ENCODE results near the gene DND1. TPM values are rescaled to one million over a fixed set of nuclear protein-coding genes. Genes with fewer than 3 reads are reported as not detected.
A peak's percentile ranks its signal among the peaks of the same experiment; 100 is the strongest.
"Not testable (repeated sequence)": the region's sequence is repeated elsewhere in the genome, so short reads cannot be mapped to it uniquely, and the experiment has no call there.

Gene DND1
- total and polyA plus RNA-seq, 2 experiments from 2014 or later: 0.14 to 0.22 TPM

- H3K79me2 ChIP-seq (ENCODE audit: insufficient read depth): peaks cover 83% of the 10 kb centered on the region
- peak; percentile 54 for DNase-seq
Observed at GRCh38 chr5:140647042-140647419, 26.3 kb downstream of the DND1 start.

GRCh38 chr5:140642718-140643117 lies 30.7 kb downstream of the DND1 start:
- H2AFZ ChIP-seq: no peak overlapping the region
- peak overlapping the region; percentile 37 for H3K27ac ChIP-seq
- H3K79me2 ChIP-seq (ENCODE audit: insufficient read depth): peaks cover 58% of the 10 kb centered on the region
- no peaks in the 10 kb centered on the region for H3K36me3 ChIP-seq (ENCODE audit: low read depth)
- H3K9ac ChIP-seq: no peak overlapping the region
- WGBS, 2 experiments (ENCODE audit: low coverage in 1 of 2, low lambda C conversion rate in 2 of 2, missing lambda C conversion rate in 2 of 2): 21 to 26% methylated on average over 3 of the region's 3 CpGs
- TF ChIP-seq EZH2phosphoT487 (IDR thresholded peaks at IDR 0.05; ENCODE audit: insufficient read depth, low read depth) (no peak), EZH2 (IDR thresholded peaks at IDR 0.05; ENCODE audit: insufficient read depth, poor library complexity, severe bottlenecking) (no peak)
- H3K4me1 ChIP-seq (ENCODE audit: insufficient read depth): peaks cover 7% of the 10 kb centered on the region; the same call in 1 of the 2 replicates
- H3F3A ChIP-seq (ENCODE audit: insufficient read depth): no peaks in the 10 kb centered on the region
- H3K27me3 ChIP-seq (replicated peaks; ENCODE audit: insufficient read depth): no peaks in the 10 kb centered on the region
- H3K4me3 ChIP-seq: no peak overlapping the region
- in situ Hi-C loops (cut with MboI): no loop called here
- H3K9me2 ChIP-seq (ENCODE audit: insufficient read depth): no peaks in the 10 kb centered on the region
- H4K20me1 ChIP-seq (ENCODE audit: insufficient read depth): no peaks in the 10 kb centered on the region
- H3K4me2 ChIP-seq (ENCODE audit: unreplicated experiment): no peak overlapping the region
- H3K9me3 ChIP-seq (ENCODE audit: low read depth): no peaks in the 10 kb centered on the region
- DNase-seq: peak; percentile 67

More at GRCh38 chr5:140647042-140647419, 26.3 kb downstream of the DND1 start:
- Histone ChIP-seq H3K4me1 (ENCODE audit: insufficient read depth) (peaks cover 14% of the 10 kb centered on the region), H3K9ac (peak overlapping the region; percentile 93), H3K27me3 (replicated peaks; ENCODE audit: insufficient read depth) (no peaks in the 10 kb centered on the region), H3K9me3 (ENCODE audit: low read depth) (no peaks in the 10 kb centered on the region), H2AFZ (peak overlapping the region; percentile 85), H3K27ac (peak overlapping the region; percentile 82), H3K4me3 (peak overlapping the region; percentile 84), H3K36me3 (ENCODE audit: low read depth) (peaks cover 22% of the 10 kb centered on the region), H4K20me1 (ENCODE audit: insufficient read depth) (no peaks in the 10 kb centered on the region), H3F3A (ENCODE audit: insufficient read depth) (no peaks in the 10 kb centered on the region), H3K9me2 (ENCODE audit: insufficient read depth) (no peaks in the 10 kb centered on the region), H3K4me2 (ENCODE audit: unreplicated experiment) (peak overlapping the region; percentile 88)
- in situ Hi-C loops (cut with MboI): no loop called here
- TF ChIP-seq EZH2phosphoT487 (IDR thresholded peaks at IDR 0.05; ENCODE audit: insufficient read depth, low read depth) (no peak), EZH2 (IDR thresholded peaks at IDR 0.05; ENCODE audit: insufficient read depth, poor library complexity, severe bottlenecking) (no peak)
- WGBS, 2 experiments (ENCODE audit: low coverage in 1 of 2, low lambda C conversion rate in 2 of 2, missing lambda C conversion rate in 2 of 2): 1% methylated on average over 27 of the region's 27 CpGs

- H3K36me3 ChIP-seq (ENCODE audit: low read depth): no peaks in the 10 kb centered on the region
- peaks cover 7% of the 10 kb centered on the region; the same call in 1 of the 2 replicates for H3K4me1 ChIP-seq (ENCODE audit: insufficient read depth)
- no peaks in the 10 kb centered on the region for H3K9me2 ChIP-seq (ENCODE audit: insufficient read depth)
- H3F3A ChIP-seq (ENCODE audit: insufficient read depth): no peaks in the 10 kb centered on the region
- H3K9ac ChIP-seq: no peak overlapping the region
- no peak for DNase-seq
- no peak overlapping the region for H2AFZ ChIP-seq
- no peak overlapping the region for H3K4me3 ChIP-seq
- H3K79me2 ChIP-seq (ENCODE audit: insufficient read depth): peaks cover 50% of the 10 kb centered on the region
- H3K4me2 ChIP-seq (ENCODE audit: unreplicated experiment): no peak overlapping the region
- no peaks in the 10 kb centered on the region for H3K9me3 ChIP-seq (ENCODE audit: low read depth)
- H3K27ac ChIP-seq: no peak overlapping the region
- in situ Hi-C loops (cut with MboI): no loop called here
- TF ChIP-seq EZH2 (IDR thresholded peaks at IDR 0.05; ENCODE audit: insufficient read depth, poor library complexity, severe bottlenecking) (no peak), EZH2phosphoT487 (IDR thresholded peaks at IDR 0.05; ENCODE audit: insufficient read depth, low read depth) (no peak)
- H3K27me3 ChIP-seq (replicated peaks; ENCODE audit: insufficient read depth): no peaks in the 10 kb centered on the region
- WGBS, 2 experiments (ENCODE audit: low coverage in 1 of 2, low lambda C conversion rate in 2 of 2, missing lambda C conversion rate in 2 of 2): 88 to 89% methylated on average over 8 of the region's 8 CpGs
- H4K20me1 ChIP-seq (ENCODE audit: insufficient read depth): no peaks in the 10 kb centered on the region
Observed at GRCh38 chr5:140641716-140642115, 31.7 kb downstream of the DND1 start.

- H3K9me2 ChIP-seq (ENCODE audit: insufficient read depth): no peaks in the 10 kb centered on the region
- H3K79me2 ChIP-seq (ENCODE audit: insufficient read depth): peaks cover 27% of the 10 kb centered on the region
- no peaks in the 10 kb centered on the region for H3K9me3 ChIP-seq (ENCODE audit: low read depth)
- H3K4me1 ChIP-seq (ENCODE audit: insufficient read depth): no peaks in the 10 kb centered on the region
- H3K4me2 ChIP-seq (ENCODE audit: unreplicated experiment): peak within 1 kb of the TSS; percentile 84
- peak within 1 kb of the TSS; percentile 91 for H2AFZ ChIP-seq
- 0 out of 2 replicates have a peak, but pooled peaks cover 4% of the 10 kb centered on the region for H3F3A ChIP-seq (ENCODE audit: insufficient read depth)
- H3K27ac ChIP-seq: peak within 1 kb of the TSS; percentile 69
- H3K27me3 ChIP-seq (replicated peaks; ENCODE audit: insufficient read depth): no peaks in the 10 kb centered on the region
- in situ Hi-C loops (cut with MboI): no loop called here
- peak within 1 kb of the TSS; percentile 84 for H3K9ac ChIP-seq
- 2% methylated on average over 37 to 61 of the region's 63 CpGs for WGBS, 2 experiments (ENCODE audit: low coverage in 1 of 2, low lambda C conversion rate in 2 of 2, missing lambda C conversion rate in 2 of 2)
- no peaks in the 10 kb centered on the region for H4K20me1 ChIP-seq (ENCODE audit: insufficient read depth)
- H3K36me3 ChIP-seq (ENCODE audit: low read depth): no peaks in the 10 kb centered on the region
- peak; percentile 99 for DNase-seq
- H3K4me3 ChIP-seq: peak within 1 kb of the TSS; percentile 82
- TF ChIP-seq EZH2 (IDR thresholded peaks at IDR 0.05; ENCODE audit: insufficient read depth, poor library complexity, severe bottlenecking) (no peak), EZH2phosphoT487 (IDR thresholded peaks at IDR 0.05; ENCODE audit: insufficient read depth, low read depth) (no peak)
Observed at GRCh38 chr5:140639148-140639981, 34.0 kb downstream of the DND1 start, which contains the start of gene TMCO6. Gene TMCO6, plus strand, starts transcription at chr5:140639451. Its CDS starts 77 bp downstream, at chr5:140639528.

- H3F3A ChIP-seq (ENCODE audit: insufficient read depth); H3K36me3 ChIP-seq (ENCODE audit: low read depth); H3K9me3 ChIP-seq (ENCODE audit: low read depth); DNase-seq; in situ Hi-C loops (cut with MboI); H3K4me1 ChIP-seq (ENCODE audit: insufficient read depth); H3K27me3 ChIP-seq (replicated peaks; ENCODE audit: insufficient read depth); H4K20me1 ChIP-seq (ENCODE audit: insufficient read depth); H3K9me2 ChIP-seq (ENCODE audit: insufficient read depth): not testable (repeated sequence)
- Histone ChIP-seq H2AFZ (peak overlapping the region; percentile 87), H3K79me2 (ENCODE audit: insufficient read depth) (peaks cover 21% of the 10 kb centered on the region), H3K27ac (peak overlapping the region; percentile 69), H3K4me2 (ENCODE audit: unreplicated experiment) (peak overlapping the region; percentile 63), H3K4me3 (peak overlapping the region; percentile 82), H3K9ac (peak overlapping the region; percentile 84)
- 17 to 19% methylated on average over 9 of the region's 9 CpGs for WGBS, 2 experiments (ENCODE audit: low coverage in 1 of 2, low lambda C conversion rate in 2 of 2, missing lambda C conversion rate in 2 of 2)
Observed at GRCh38 chr5:140638898-140639147, 34.6 kb downstream of the DND1 start.

All from GM23248 (cell line).